Activated CD8-positive, alpha-beta memory T cell treated with anti-CD3 and anti-CD28 coated beads, Interleukin-2, amount 10 ng/mL, durations not matched to agents 7 days and 5 days (primary cell): Measurements from ENCODE around the gene HSPA12A. TPM values are rescaled to one million over a fixed set of nuclear protein-coding genes. Genes with fewer than 3 reads are reported as not detected.

Experiments
- ATAC-seq: fragments of 150-1000 bp; cut with Tn5 transposase; one replicate; pipeline ENCODE4 v1.10.0; 2021; ENCODE audit warnings: moderate library complexity
- CTCF ChIA-PET: fragments of 350-600 bp; sonication (Branson Sonifier 250); formaldehyde crosslinking; loops from one replicate; lab custom pipeline; 2021; ENCODE audit warnings: antibody characterized with exemption; lab: Charles Lee
- DNase-seq: peaks from one replicate; pipeline ENCODE4 v3.0.0-alpha.2; 2020
- H3K27ac Mint-ChIP-seq: one replicate; pipeline ENCODE4 v1.8.0; 2021; ENCODE audit warnings: mild to moderate bottlenecking, mixed read lengths
- H3K27me3 Mint-ChIP-seq: one replicate; pipeline ENCODE4 v1.8.0; 2021; ENCODE audit warnings: mixed read lengths
- H3K36me3 Mint-ChIP-seq: one replicate; pipeline ENCODE4 v1.8.0; 2021; ENCODE audit warnings: mild to moderate bottlenecking, mixed read lengths
- H3K4me1 Mint-ChIP-seq: one replicate; pipeline ENCODE4 v1.8.0; 2021; ENCODE audit warnings: mixed read lengths
- H3K4me3 Mint-ChIP-seq: one replicate; pipeline ENCODE4 v1.8.0; 2021; ENCODE audit warnings: mild to moderate bottlenecking, moderate library complexity, mixed read lengths
- H3K9me3 Mint-ChIP-seq: one replicate; pipeline ENCODE4 v1.8.0; 2022; ENCODE audit warnings: low read depth, mixed read lengths
- total RNA-seq, 2 experiments: library from RNA; stranded (reverse); gene quantifications; one replicate each; pipeline ENCODE4 v1.2.3, GENCODE V29; 2021

Gene HSPA12A
- not detected for total RNA-seq

DNA sequence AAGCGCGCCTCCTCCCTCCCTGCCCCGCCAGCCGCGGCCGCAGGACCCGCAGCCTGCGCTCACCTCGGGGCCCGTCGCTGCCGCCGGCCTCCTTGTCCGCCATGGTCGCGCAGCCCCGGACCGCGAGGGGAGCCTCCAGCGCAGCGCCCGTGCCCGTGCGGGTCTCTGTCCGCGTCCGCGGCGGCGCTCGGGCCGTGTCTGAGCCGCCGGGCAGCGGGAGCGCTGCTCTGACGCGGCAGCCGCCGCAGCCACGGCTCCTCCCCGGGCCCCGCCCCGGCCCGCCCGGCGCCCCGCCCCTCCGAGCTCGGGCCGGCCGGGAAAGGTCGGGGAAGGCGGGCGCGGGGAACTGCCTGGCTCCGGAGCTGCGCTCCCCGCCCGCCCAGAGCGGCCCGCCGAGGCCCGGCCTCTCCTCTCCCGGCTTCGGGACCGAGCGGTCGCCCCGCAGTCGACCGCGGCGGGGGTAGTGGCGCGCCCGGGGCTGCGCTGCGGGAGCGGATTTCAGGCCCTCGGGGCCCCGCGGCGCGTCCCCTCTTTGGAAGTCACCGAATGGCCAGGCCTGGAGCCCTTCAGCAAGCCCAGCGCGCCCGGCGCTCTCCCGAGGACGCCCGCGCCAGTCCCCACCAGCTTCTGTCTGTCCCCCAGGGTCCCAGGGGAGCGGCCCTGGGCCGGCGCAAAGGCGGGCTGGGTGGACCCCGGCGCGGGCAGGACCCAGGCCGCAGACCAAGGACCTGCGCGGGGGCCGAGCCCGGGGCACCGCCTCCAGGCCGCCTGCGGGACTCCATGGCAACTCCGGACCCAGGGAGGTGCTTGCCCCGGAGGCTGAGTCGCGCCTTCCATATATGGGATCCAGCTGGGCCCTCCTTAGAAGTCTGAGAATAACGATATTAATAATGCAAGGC, at the start of gene HSPA12A:
TSS of gene HSPA12A (minus strand) at position 200 of the 899 bp plus-strand sequence. CDS start at position 103, 97 bp downstream.
- Mint-ChIP-seq H3K9me3 (no peaks in the 10 kb centered on the region), H3K27me3 (peaks cover 43% of the 10 kb centered on the region), H3K4me1 (no peaks in the 10 kb centered on the region), H3K27ac (no peak within 1 kb of the TSS), H3K4me3 (no peak within 1 kb of the TSS), H3K36me3 (no peaks in the 10 kb centered on the region)
- ATAC-seq = peak; percentile 92
- CTCF ChIA-PET = interaction anchor here (1.2 to 1.3 kb wide), 2 partner anchors 60 to 433 kb away, joined by 3 to 5 read pairs; no protein-coding TSS in a partner anchor
- no peak for DNase-seq

GRCh38 chr10:116791241-116791640, 48.9 kb upstream of the HSPA12A start:
- H3K4me1 Mint-ChIP-seq = peaks cover 17% of the 10 kb centered on the region
- no peak overlapping the region for H3K27ac Mint-ChIP-seq
- DNase-seq (no peak), ATAC-seq (no peak)
- peaks cover 5% of the 10 kb centered on the region for H3K27me3 Mint-ChIP-seq
- H3K4me3 Mint-ChIP-seq = no peak overlapping the region
- H3K36me3 Mint-ChIP-seq = no peaks in the 10 kb centered on the region
- no peaks in the 10 kb centered on the region for H3K9me3 Mint-ChIP-seq
- CTCF ChIA-PET = interaction anchor here (1.3 to 2.9 kb wide), 2 partner anchors 109 to 384 kb away, joined by 5 to 14 read pairs; no protein-coding TSS in a partner anchor

DNA sequence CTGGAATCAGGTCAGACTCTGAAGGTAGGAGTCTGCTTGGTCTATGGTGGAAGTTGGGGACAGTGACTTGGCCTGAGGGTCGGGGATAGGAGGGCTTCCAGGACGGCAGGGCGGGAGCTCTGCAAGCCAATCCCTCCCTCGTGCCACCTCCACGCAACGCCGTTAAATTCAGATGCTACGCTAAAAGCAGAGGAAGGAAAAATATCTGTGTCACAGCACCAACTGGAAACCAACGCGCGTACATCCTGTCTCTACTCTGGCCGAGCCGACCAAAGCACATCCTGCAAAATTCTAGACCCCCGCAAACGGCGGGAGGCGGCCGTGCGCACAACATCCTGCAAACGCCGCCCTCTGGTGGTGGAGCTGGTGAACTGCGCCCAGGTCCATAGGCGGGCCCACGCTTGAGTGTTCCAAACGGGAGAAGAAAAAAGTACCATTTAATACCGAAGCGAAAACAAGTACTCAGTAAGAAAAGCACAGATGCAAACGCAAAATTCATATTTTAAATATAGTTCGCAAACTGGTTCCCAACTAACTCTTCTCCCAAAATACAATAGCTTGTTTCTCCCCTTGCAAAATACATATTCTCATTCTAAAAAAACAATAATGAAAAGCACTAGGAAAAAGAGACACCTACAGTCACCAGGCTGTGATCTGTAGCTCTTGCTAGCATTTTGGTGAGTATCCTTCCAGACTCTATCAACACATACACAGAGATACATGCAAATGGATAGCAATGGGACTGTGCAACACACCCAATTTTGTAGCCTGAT, 45.7 kb upstream of the HSPA12A start:
- Mint-ChIP-seq H3K36me3 (no peaks in the 10 kb centered on the region), H3K4me1 (peaks cover 17% of the 10 kb centered on the region), H3K27ac (peak overlapping the region; percentile 28), H3K27me3 (peaks cover 5% of the 10 kb centered on the region), H3K9me3 (no peaks in the 10 kb centered on the region), H3K4me3 (peak overlapping the region; percentile 26)
- CTCF ChIA-PET = interaction anchor here (0.6 to 4.3 kb wide), 24 partner anchors 8 to 1257 kb away, joined by 3 to 46 read pairs (median 4); no protein-coding TSS in a partner anchor
- ATAC-seq = peak; percentile 83
- DNase-seq = peak; percentile 84

GRCh38 chr10:116787053-116787659, 44.8 kb upstream of the HSPA12A start:
- H3K4me3 Mint-ChIP-seq = no peak overlapping the region
- H3K27ac Mint-ChIP-seq = no peak overlapping the region
- peaks cover 5% of the 10 kb centered on the region for H3K27me3 Mint-ChIP-seq
- H3K9me3 Mint-ChIP-seq = no peaks in the 10 kb centered on the region
- no peak for ATAC-seq
- H3K36me3 Mint-ChIP-seq = no peaks in the 10 kb centered on the region
- peaks cover 12% of the 10 kb centered on the region for H3K4me1 Mint-ChIP-seq
- CTCF ChIA-PET = interaction anchor here (1.1 to 4.3 kb wide), 11 partner anchors 9 to 388 kb away, joined by 3 to 46 read pairs (median 8); no protein-coding TSS in a partner anchor
- DNase-seq = no peak

- DNase-seq (no peak), ATAC-seq (no peak)
- Mint-ChIP-seq H3K4me1 (peaks cover 12% of the 10 kb centered on the region), H3K27ac (no peak overlapping the region), H3K4me3 (no peak overlapping the region), H3K36me3 (no peaks in the 10 kb centered on the region), H3K27me3 (peaks cover 2% of the 10 kb centered on the region), H3K9me3 (no peaks in the 10 kb centered on the region)
- CTCF ChIA-PET = interaction anchor here (0.9 kb wide), 1 partner anchor 11 kb away, joined by 3 read pairs; no protein-coding TSS in a partner anchor
Observed at GRCh38 chr10:116785867-116786266, 43.5 kb upstream of the HSPA12A start.

DNA sequence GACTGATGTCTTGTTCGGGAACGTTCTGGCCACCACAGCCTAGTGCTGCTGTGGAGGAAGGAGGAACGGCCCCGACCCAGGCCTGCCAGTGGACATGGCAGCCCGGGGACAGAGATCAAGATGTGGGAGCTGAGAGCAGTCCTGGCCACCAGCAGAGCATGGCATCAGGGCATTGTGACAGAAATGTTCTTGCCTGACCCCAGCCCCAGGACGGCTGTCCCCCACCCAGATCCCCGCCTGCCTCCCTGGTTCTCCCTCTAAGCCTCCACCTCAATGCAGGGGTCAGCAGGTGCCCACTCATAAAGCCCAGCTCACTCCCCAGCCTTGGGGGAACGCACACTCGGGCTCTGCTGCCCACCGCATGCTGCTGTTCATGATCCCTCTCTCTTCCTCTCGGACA, 42.9 kb upstream of the HSPA12A start:
- CTCF ChIA-PET = interaction anchor here (2.3 kb wide), 1 partner anchor 104 kb away, joined by 10 read pairs; no protein-coding TSS in a partner anchor
- DNase-seq (no peak), ATAC-seq (no peak)
- no peak overlapping the region for H3K4me3 Mint-ChIP-seq
- no peaks in the 10 kb centered on the region for H3K36me3 Mint-ChIP-seq
- peaks cover 12% of the 10 kb centered on the region for H3K4me1 Mint-ChIP-seq
- peaks cover under 1% of the 10 kb centered on the region for H3K27me3 Mint-ChIP-seq
- no peaks in the 10 kb centered on the region for H3K9me3 Mint-ChIP-seq
- H3K27ac Mint-ChIP-seq = no peak overlapping the region

GRCh38 chr10:116784651-116785050, 42.3 kb upstream of the HSPA12A start:
- Mint-ChIP-seq H3K36me3 (no peaks in the 10 kb centered on the region), H3K9me3 (no peaks in the 10 kb centered on the region), H3K4me1 (peaks cover 12% of the 10 kb centered on the region), H3K27ac (no peak overlapping the region), H3K4me3 (no peak overlapping the region), H3K27me3 (no peaks in the 10 kb centered on the region)
- CTCF ChIA-PET = interaction anchor here (0.9 to 2.3 kb wide), 2 partner anchors 12 to 103 kb away, joined by 3 to 10 read pairs; no protein-coding TSS in a partner anchor
- DNase-seq (no peak), ATAC-seq (no peak)

DNA sequence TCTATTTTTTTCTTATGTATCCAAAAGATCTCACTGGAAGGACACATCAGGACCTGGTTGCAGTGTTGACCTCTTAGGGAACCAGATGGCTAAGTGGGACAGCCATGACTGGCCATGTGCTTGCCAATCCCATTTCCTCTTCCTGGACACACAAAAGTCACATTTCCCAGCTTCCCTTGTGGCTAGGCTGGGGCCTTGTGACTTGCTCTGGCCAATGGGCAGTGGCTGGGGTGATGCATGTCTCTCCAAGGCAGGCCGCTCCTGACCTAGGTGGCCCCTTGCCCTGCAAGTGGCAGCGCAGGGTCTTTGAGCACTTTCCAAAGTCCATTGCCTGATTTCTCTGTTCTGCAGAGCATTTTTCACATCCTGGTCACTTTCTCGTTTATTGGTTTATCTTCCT, 41.7 kb upstream of the HSPA12A start:
- Mint-ChIP-seq H3K27ac (no peak overlapping the region), H3K36me3 (no peaks in the 10 kb centered on the region), H3K9me3 (no peaks in the 10 kb centered on the region), H3K27me3 (no peaks in the 10 kb centered on the region), H3K4me3 (no peak overlapping the region), H3K4me1 (peaks cover 12% of the 10 kb centered on the region)
- CTCF ChIA-PET = interaction anchor here (0.9 to 2.3 kb wide), 2 partner anchors 12 to 102 kb away, joined by 3 to 10 read pairs; no protein-coding TSS in a partner anchor
- DNase-seq = no peak
- ATAC-seq = no peak

GRCh38 chr10:116783011-116783655, 40.8 kb upstream of the HSPA12A start:
- ATAC-seq (no peak), DNase-seq (no peak)
- CTCF ChIA-PET = interaction anchor here (2.3 kb wide), 1 partner anchor 101 kb away, joined by 10 read pairs; no protein-coding TSS in a partner anchor
- H3K27ac Mint-ChIP-seq = no peak overlapping the region
- peaks cover 9% of the 10 kb centered on the region for H3K4me1 Mint-ChIP-seq
- no peak overlapping the region for H3K4me3 Mint-ChIP-seq
- no peaks in the 10 kb centered on the region for H3K9me3 Mint-ChIP-seq
- H3K27me3 Mint-ChIP-seq = no peaks in the 10 kb centered on the region
- no peaks in the 10 kb centered on the region for H3K36me3 Mint-ChIP-seq

DNA sequence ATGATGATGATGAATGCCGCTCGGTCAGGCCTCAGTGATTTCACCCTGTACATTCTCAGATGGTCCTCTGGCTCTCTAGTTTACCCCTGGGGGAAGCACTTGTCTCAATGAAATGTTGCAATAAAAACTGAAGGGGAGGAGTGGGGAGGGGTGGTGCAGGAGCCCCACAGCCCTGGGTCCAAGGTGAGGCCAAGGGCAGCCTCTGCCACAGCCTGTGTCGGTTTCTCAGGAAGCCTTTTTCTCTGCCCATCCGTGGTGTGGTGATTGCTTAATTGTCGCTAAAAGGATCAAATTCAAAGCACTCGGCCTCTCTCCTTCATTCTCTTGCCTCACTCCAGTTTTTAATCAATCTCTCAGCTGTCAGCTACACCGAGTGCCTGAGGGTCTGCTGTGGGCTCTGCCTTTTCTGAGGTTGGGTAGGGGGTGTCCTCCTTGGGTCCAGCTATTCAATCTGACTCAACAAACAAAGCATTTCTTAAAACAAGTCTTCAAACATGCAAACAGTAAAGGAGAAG, 39.1 kb upstream of the HSPA12A start:
- Mint-ChIP-seq H3K36me3 (no peaks in the 10 kb centered on the region), H3K9me3 (no peaks in the 10 kb centered on the region), H3K27me3 (no peaks in the 10 kb centered on the region), H3K27ac (no peak overlapping the region), H3K4me1 (no peaks in the 10 kb centered on the region), H3K4me3 (no peak overlapping the region)
- CTCF ChIA-PET = no interaction called here
- DNase-seq (no peak), ATAC-seq (no peak)

- ATAC-seq = no peak
- CTCF ChIA-PET = no interaction called here
- H3K4me3 Mint-ChIP-seq = no peak overlapping the region
Observed at GRCh38 chr10:116780691-116781205, 38.4 kb upstream of the HSPA12A start.

More at GRCh38 chr10:116780691-116781205, 38.4 kb upstream of the HSPA12A start:
- Mint-ChIP-seq H3K27ac (no peak overlapping the region), H3K4me1 (no peaks in the 10 kb centered on the region), H3K36me3 (no peaks in the 10 kb centered on the region), H3K27me3 (no peaks in the 10 kb centered on the region), H3K9me3 (no peaks in the 10 kb centered on the region)
- no peak for DNase-seq
